ENCODE results near the gene OST4.

Gene OST4

DNA sequence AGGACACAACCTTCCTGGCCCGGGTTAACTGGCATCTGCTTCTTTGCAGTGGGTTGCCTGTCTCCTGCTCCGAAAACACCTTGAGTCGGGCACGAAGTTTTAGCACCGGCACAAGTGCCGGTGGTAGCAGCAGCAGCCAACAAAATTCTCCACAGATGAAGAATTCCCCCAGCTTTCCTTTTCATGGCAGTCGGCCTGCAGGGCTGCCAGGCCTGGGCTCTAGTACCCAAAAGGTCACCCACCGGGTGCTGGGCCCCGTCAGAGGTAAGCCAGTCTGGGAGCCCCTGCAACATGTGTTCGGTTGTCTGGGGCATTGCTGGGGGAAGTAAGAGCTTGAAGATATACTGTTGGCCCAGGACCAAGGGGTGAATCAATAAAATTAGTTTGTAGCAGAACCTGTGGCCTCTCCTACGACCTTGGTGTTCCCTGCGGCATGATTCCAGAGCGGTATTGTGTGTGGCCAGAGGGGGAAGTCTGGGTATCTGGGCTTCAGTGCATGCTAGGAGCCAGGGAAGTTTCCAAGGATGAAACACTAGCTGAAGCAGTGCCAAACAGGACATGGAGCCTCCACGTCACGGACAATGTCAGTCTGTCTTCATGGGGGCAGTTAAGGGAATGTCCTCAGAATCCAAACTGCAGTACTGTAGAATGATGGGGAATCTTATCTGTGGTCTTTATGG lies 12.2 kb downstream of the OST4 start:
- Histone ChIP-seq H3K36me3 (ENCODE audit: insufficient read depth, low read length) (peaks cover 46% of the 10 kb centered on the region), H3K27ac (no peak overlapping the region), H3K9me3 (ENCODE audit: low read depth, low read length) (no peaks in the 10 kb centered on the region), H3K9ac (ENCODE audit: insufficient read length) (no peak overlapping the region), H3K4me3 (no peak overlapping the region)
- DNase-seq (ENCODE audit: low read depth, low spot score): no peak
- TF ChIP-seq FOXP2 (optimal IDR thresholded peaks at IDR 0.05; ENCODE audit: control extremely low read depth, extremely low read length, insufficient read depth) (no peak), POLR2AphosphoS5 (IDR thresholded peaks at IDR 0.05; ENCODE audit: borderline replicate concordance, low read depth, low read length) (no peak), EZH2 (IDR thresholded peaks at IDR 0.05) (no peak)

DNA sequence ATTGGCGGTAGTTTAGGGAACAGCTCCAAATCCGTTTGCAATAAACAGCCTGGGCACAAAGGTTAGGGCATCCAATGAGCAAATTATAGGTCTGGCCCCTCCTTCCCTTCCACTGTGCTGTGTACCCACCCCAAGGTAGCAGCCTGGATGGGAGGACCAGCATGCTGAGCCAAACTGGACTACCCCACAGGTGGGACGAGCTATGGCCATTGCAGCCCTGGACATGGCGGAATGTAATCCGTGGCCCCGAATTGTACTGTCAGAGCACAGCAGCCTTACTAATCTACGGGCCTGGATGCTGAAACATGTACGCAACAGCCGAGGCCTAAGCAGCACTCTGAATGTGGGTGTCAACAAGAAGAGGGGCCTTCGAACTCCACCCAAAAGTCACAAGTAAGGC lies 13.2 kb downstream of the OST4 start:
- Histone ChIP-seq H3K36me3 (ENCODE audit: insufficient read depth, low read length) (peaks cover 50% of the 10 kb centered on the region), H3K27ac (no peak overlapping the region), H3K4me3 (no peak overlapping the region), H3K9ac (ENCODE audit: insufficient read length) (no peak overlapping the region), H3K9me3 (ENCODE audit: low read depth, low read length) (no peaks in the 10 kb centered on the region)
- TF ChIP-seq EZH2 (IDR thresholded peaks at IDR 0.05) (no peak), POLR2AphosphoS5 (IDR thresholded peaks at IDR 0.05; ENCODE audit: borderline replicate concordance, low read depth, low read length) (no peak), FOXP2 (optimal IDR thresholded peaks at IDR 0.05; ENCODE audit: control extremely low read depth, extremely low read length, insufficient read depth) (no peak)
- DNase-seq (ENCODE audit: low read depth, low spot score): no peak

DNA sequence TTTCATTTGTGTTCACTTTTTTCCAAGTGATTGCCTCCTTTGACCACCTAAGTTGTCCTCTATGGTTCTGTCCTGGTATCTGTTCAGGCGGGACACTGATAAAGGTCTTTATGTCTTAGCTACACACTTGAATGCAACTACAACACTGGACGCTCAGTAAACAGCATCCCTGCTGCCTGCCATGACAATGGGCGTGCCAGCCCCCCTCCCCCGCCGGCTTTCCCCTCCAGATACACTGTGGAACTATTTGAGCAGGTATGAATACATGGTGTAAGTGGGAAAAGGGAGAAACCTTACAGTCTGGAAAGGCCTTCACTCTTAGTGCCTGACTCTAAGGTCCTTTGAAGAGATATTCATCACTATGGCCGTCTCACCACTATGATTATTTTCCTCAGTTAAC lies 14.3 kb downstream of the OST4 start:
- Histone ChIP-seq H3K27ac (no peak overlapping the region), H3K4me3 (no peak overlapping the region), H3K9ac (ENCODE audit: insufficient read length) (no peak overlapping the region), H3K36me3 (ENCODE audit: insufficient read depth, low read length) (peaks cover 50% of the 10 kb centered on the region), H3K9me3 (ENCODE audit: low read depth, low read length) (no peaks in the 10 kb centered on the region)
- DNase-seq (ENCODE audit: low read depth, low spot score): no peak
- TF ChIP-seq FOXP2 (optimal IDR thresholded peaks at IDR 0.05; ENCODE audit: control extremely low read depth, extremely low read length, insufficient read depth) (no peak), EZH2 (IDR thresholded peaks at IDR 0.05) (no peak), POLR2AphosphoS5 (IDR thresholded peaks at IDR 0.05; ENCODE audit: borderline replicate concordance, low read depth, low read length) (no peak)

DNA sequence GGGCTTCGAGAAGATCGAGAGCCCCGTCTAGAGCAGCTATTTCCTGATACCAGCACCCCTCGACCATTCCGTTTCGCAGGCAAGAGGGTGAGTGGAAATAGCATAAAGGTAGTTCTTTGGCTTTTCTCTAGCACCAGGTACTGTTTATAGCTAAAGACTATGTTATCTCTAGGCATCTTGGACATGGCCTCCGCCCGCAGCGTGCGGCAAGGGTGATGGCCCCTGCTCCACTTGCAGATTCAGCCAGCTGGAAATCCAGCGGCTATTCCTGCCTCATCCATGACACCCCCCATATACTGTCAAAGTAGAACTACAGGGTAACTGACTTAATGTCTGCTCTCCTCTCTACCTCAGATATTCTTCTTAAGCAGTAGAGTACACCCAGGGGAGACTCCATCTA lies 16.7 kb downstream of the OST4 start:
- H3K9ac ChIP-seq (ENCODE audit: insufficient read length): no peak overlapping the region
- peaks cover 50% of the 10 kb centered on the region for H3K36me3 ChIP-seq (ENCODE audit: insufficient read depth, low read length)
- TF ChIP-seq EZH2 (IDR thresholded peaks at IDR 0.05): no peak
- no peak for TF ChIP-seq FOXP2 (optimal IDR thresholded peaks at IDR 0.05; ENCODE audit: control extremely low read depth, extremely low read length, insufficient read depth)
- no peak for TF ChIP-seq POLR2AphosphoS5 (IDR thresholded peaks at IDR 0.05; ENCODE audit: borderline replicate concordance, low read depth, low read length)
- H3K4me3 ChIP-seq: no peak overlapping the region
- no peak for DNase-seq (ENCODE audit: low read depth, low spot score)
- no peak overlapping the region for H3K27ac ChIP-seq
- no peaks in the 10 kb centered on the region for H3K9me3 ChIP-seq (ENCODE audit: low read depth, low read length)

DNA sequence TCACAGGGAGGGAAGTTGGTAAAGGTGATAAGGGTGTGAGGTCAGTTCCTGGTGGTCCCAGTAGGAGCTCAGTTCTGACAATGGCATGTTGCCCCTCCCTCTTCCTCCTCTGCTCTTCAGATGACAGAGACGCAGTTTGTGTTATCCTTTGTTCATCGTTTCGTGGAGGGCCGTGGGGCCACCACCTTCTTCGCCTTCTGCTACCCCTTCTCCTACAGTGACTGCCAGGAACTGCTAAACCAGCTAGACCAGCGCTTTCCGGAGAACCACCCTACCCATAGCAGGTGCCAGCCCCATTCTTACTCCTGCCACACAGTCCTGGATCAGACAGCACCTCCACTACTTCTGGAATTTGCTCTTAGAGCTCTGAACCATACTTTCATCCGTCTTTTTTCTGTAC lies 17.7 kb downstream of the OST4 start:
- DNase-seq (ENCODE audit: low read depth, low spot score): no peak
- Histone ChIP-seq H3K36me3 (ENCODE audit: insufficient read depth, low read length) (peaks cover 42% of the 10 kb centered on the region), H3K9me3 (ENCODE audit: low read depth, low read length) (no peaks in the 10 kb centered on the region), H3K9ac (ENCODE audit: insufficient read length) (no peak overlapping the region), H3K4me3 (no peak overlapping the region), H3K27ac (no peak overlapping the region)
- TF ChIP-seq POLR2AphosphoS5 (IDR thresholded peaks at IDR 0.05; ENCODE audit: borderline replicate concordance, low read depth, low read length) (no peak), FOXP2 (optimal IDR thresholded peaks at IDR 0.05; ENCODE audit: control extremely low read depth, extremely low read length, insufficient read depth) (no peak), EZH2 (IDR thresholded peaks at IDR 0.05) (no peak)

DNA sequence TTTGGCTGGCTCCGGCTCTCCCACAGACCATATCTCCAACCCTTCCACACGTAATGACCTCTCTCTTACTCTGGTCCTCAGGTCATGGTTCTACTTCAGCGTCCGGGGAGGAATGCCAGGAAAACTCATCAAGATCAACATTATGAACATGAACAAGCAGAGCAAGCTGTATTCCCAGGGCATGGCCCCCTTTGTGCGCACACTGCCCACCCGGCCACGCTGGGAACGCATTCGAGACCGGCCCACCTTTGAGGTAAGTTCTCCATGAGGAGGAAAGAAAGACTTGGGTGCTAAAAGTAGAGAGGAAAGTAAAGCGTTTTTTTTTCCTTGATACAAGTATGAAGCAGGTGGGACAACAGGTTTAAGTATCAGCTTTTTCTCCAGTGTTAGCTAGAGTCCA lies 18.1 kb downstream of the OST4 start:
- no peak overlapping the region for H3K27ac ChIP-seq
- H3K9ac ChIP-seq (ENCODE audit: insufficient read length): no peak overlapping the region
- H3K4me3 ChIP-seq: no peak overlapping the region
- H3K9me3 ChIP-seq (ENCODE audit: low read depth, low read length): no peaks in the 10 kb centered on the region
- no peak for DNase-seq (ENCODE audit: low read depth, low spot score)
- peaks cover 40% of the 10 kb centered on the region for H3K36me3 ChIP-seq (ENCODE audit: insufficient read depth, low read length)
- TF ChIP-seq POLR2AphosphoS5 (IDR thresholded peaks at IDR 0.05; ENCODE audit: borderline replicate concordance, low read depth, low read length) (no peak), FOXP2 (optimal IDR thresholded peaks at IDR 0.05; ENCODE audit: control extremely low read depth, extremely low read length, insufficient read depth) (no peak), EZH2 (IDR thresholded peaks at IDR 0.05) (no peak)

DNA sequence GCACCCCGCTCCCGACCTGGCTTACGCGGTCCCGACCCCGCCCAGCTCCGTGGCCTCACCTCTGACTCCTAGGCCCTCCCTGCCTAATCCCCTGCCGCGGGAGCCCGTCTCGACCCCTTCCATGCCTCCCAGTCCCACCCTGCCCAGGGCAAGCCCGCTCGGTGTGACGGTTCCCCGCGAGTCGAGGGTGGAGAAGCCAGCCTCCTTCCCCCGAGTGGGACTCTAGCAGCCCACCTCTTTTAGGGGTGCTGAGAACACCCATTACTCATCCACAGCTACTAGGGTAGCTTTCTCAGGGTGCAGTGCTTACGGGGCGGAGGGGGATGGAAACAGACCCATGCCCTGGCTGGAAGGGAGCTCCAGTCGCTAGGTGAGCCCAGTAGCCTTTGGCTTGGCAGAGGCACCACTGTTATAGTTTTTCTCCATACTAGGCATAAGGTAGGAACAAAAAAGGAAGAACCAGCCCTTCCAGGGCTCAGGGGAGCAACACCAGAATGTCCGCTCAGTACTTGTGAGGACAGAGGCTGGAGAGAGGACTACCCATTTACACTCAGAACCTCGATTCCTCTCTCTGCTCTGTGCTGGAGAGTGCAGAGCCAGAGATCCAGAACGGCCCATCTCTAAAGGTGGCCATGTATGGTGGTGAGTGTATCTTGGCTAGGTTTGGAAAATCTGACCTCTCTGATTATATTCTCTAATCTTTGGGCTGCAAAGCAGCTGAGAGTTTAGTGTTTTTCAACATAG lies 19.4 kb downstream of the OST4 start:
- Histone ChIP-seq H3K9ac (ENCODE audit: insufficient read length) (peak overlapping the region; percentile 81), H3K36me3 (ENCODE audit: insufficient read depth, low read length) (peaks cover 30% of the 10 kb centered on the region), H3K4me3 (peak overlapping the region; percentile 95), H3K27ac (no peak overlapping the region), H3K9me3 (ENCODE audit: low read depth, low read length) (no peaks in the 10 kb centered on the region)
- no peak for DNase-seq (ENCODE audit: low read depth, low spot score)
- no peak for TF ChIP-seq POLR2AphosphoS5 (IDR thresholded peaks at IDR 0.05; ENCODE audit: borderline replicate concordance, low read depth, low read length)
- TF ChIP-seq FOXP2 (optimal IDR thresholded peaks at IDR 0.05; ENCODE audit: control extremely low read depth, extremely low read length, insufficient read depth): no peak
- no peak for TF ChIP-seq EZH2 (IDR thresholded peaks at IDR 0.05)

DNA sequence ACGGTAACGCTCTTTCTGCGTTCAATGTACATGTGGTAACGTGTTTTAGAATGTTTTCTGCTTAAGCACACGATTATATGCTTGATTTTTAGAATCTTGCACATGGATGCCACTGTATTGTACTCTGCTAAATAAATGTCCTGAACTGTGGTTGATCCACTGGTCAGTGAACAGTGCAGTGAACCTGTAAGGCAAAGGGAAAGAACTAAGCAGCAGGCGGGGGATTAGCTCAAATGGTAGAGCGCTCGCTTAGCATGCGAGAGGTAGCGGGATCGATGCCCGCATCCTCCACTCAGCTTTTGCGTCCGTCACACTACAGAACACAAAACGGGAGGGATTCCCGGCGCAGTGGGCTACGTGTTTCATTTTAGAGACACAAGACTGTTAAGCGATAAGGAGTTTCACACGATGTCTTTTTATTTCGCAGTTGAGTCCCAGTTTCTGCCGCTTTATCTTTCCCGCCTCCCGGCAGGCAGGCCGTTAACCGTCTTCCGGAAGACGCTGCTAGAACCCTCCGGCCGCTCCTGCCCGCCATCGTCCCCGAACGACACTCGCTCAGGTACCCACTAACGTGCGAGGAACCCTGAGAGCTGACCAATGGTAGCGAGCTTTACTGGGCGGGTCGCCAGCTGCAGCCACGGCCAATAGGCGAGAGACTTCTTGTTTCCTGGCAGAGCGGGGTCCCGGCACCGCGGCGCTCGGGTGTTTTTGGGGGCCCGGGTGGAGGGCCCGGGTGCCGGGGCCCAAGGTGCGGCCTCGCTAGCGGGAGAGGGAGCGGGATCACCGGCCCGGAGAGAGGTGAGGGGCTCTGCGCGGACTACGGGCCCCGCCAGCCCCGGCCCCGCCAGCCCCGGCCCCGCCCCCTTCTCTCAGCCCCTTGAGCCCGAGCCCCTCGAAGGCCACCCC lies 20.2 kb downstream of the OST4 start, which contains the start of gene AGBL5:
Gene AGBL5, plus strand, starts transcription at position 673 of the 906 bp plus-strand sequence. CDS start 1,291 bp downstream, outside the sequence.
- TF ChIP-seq POLR2AphosphoS5 (IDR thresholded peaks at IDR 0.05; ENCODE audit: borderline replicate concordance, low read depth, low read length) (peak; percentile 80), EZH2 (IDR thresholded peaks at IDR 0.05) (no peak)
- DNase-seq (ENCODE audit: low read depth, low spot score): peak; percentile 93
- Histone ChIP-seq H3K9ac (ENCODE audit: insufficient read length) (peak within 1 kb of the TSS; percentile 81), H3K27ac (peak within 1 kb of the TSS; percentile 97), H3K4me3 (peak within 1 kb of the TSS; percentile 95), H3K36me3 (ENCODE audit: insufficient read depth, low read length) (peaks cover 22% of the 10 kb centered on the region), H3K9me3 (ENCODE audit: low read depth, low read length) (no peaks in the 10 kb centered on the region)
